Hematopoietic multipotent progenitor cell (in vitro differentiated cells): ENCODE data around the gene DLX1. TPM values are rescaled to one million over a fixed set of nuclear protein-coding genes. Genes with fewer than 3 reads are reported as not detected.
"Not testable (repeated sequence)": the region's sequence is repeated elsewhere in the genome, so short reads cannot be mapped to it uniquely, and the experiment has no call there.

Experiments
- DNase-seq, 3 donors: peaks; one replicate each; pipeline ENCODE4 v3.0.0-alpha.2; 2011 to 2015; ENCODE audit warnings: low read depth in 2 of 3, low spot score in 2 of 3
- total RNA-seq: library from RNA; depleted of rRNA; stranded (reverse); fragments of >200 nt; gene quantifications from one replicate; pipeline ENCODE4 v1.2.3, GENCODE V29; 2012

The DLX1 gene
- total RNA-seq, 1 donor, result not detected

DNA sequence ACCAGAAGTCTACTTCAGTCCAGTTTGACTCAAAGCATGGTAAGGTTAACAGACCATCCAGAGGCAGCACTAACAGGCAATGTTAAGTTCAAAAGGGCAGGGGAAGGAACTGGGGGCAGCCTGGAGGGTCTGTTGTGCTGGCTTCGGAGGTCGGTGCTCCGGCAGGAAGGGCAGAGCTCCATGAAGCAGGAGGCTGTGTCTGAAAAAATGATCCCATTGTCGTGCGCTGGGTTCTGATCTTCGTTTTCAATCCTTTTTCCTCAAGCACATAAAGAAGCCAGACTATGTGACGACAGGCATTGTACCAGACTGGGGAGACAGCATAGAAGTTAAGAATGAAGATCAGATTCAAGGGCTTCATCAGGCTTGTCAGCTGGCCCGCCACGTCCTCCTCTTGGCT is 21.9 kb upstream of the DLX1 start:
- no peak for DNase-seq

DNA sequence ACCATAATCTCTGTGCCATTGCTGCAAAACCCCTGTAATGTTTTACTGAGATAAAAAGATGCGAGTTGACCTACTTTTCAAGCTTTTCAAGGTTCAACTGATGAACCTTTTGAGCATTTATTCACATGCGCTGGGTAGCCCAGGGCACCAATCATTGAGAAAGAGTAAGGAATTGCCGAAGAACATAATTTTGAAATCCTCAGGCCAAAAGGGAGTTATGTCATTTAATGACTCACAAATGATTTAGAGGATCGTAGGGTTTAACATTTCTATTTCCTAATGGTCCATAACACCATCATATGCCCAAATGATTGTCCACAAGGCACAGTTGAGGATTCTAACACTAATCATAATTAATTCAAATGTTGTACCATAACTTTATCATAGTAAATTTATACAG is 20.2 kb upstream of the DLX1 start:
- DNase-seq, result no peak

DNA sequence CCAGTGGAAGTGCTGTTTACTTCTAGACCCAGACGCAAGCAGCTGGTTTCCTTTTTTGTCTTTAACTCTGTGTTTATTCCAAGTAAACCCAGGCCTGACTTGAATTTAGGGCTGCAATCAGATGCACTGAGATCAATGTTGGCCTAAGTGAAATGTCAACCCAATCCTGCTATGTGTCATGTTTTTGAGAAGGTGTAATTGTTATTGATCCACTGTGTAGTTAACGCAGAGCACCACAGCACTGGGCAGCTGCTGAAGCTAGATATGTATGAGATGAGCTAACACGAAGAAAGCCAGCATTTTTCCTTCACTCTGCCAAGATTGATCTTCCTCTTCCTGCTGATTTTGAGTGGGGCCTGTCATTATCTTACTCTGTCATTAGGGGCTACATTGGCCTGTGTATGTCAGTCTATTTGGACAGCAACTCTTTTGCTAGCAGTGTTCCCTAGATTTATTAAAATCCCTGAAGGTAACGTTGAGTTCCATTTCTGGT is 18.9 kb upstream of the DLX1 start:
- no peak for DNase-seq

DNA sequence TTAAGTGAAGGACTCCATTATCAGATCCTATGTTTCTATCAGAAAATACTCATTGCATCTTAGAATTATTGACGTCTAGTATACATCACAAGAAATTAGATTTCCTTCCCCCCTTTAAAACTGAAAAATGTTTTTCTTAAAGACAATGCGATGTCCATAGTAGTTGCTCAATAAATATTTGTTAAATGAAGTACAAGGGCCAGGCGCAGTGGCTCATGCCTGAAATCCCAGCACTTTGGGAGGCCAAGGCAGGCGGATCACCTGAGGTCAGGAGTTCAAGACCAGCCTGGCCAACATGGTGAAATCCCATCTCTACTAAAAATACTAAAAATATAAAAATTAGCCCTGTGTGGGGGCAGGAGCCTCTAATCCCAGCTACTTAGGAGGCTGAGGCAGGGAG is 17.4 kb upstream of the DLX1 start:
- DNase-seq, result not testable (repeated sequence)

DNA sequence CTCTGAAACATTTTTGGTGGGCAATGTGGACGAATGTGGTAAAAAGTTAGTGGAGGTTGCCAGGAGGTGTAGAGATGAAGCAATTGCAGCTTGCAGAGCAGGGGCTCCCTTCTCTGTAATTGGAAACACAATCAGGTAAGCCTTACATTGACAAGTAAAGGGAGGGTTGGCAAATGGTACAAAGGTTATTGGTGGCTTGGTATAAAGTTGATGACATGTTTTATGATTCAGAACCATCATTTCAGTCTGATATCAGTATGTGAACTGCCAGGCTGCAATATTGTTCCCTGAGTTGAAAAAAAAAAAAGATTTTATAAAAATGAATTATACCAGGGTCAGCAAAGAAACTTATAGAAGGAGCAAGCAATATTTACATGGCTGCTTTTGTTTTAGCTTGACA is 14.4 kb upstream of the DLX1 start:
- DNase-seq, result no peak

DNA sequence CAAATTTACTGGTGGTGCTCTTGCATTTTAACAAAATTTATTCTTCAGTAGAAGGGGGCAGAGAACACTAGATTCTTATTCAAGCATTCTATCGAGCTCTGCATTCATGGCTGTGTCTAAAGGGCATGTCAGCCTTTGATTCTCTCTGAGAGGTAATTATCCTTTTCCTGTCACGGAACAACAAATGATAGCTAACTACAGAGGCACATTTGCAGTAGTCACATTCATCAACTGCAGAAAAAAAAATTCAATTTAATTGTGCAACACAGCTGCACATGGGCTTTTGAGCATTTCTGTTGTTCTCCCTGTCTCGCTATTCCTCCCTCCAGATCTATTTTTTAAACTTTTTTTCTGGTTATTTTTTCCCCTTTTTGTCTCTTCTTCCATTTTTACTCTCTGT is 13.0 kb upstream of the DLX1 start:
- no peak for DNase-seq

DNA sequence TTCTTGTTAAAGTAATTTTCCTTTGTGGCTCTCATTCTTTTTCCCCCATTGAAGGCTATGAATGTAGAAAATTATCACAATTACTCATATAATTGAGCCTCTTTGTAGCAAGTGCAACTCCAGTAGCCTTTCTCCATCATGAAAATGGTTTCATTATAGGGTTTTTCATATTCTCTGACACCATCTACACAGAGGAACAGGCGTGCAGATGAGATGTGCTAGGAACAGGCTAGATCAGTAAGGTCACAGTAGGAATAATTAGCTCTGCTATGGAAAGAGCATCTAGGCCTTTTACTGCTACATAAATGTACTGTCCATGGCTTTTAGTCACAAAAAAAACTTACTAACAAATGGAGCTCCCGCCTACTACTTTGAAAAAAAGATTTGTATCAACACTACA is 12.6 kb upstream of the DLX1 start:
- no peak for DNase-seq

DNA sequence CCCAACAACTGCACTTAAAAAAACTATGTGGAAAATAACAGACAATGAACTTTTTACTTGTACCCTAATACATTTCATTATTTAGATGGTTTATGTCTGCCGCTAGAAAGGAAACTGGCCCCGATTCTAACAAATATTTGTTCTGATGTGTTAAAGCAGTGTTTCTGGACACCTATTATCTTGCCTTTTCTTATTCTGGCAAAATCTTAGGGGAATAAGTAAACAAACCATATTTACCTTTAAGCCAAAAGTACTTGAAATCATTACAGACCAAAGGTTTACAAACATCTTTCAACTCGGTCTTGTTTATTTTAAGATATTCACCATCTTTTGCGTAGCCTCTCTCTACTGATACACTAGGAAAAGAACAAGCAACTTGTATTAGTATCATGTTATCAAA is 11.8 kb upstream of the DLX1 start:
- DNase-seq, result no peak

DNA sequence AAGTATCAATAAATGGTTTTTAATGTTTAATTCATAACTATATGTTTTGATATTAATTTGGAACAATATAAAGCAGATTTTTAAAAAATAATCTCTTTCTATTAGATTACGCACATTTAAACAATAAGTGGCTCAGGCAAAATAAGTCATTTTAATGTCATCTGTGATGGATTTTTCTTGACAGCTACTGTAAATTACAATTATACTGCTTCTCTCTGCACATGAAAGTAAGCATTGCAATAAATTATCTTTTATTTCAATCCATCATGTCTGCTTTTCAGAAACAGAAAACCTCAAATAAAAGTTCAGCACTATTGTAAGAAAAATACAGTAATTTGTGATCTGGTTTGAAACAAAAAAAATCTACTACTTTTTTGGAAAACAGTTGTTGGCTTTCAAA is 11.1 kb upstream of the DLX1 start:
- DNase-seq, result no peak

DNA sequence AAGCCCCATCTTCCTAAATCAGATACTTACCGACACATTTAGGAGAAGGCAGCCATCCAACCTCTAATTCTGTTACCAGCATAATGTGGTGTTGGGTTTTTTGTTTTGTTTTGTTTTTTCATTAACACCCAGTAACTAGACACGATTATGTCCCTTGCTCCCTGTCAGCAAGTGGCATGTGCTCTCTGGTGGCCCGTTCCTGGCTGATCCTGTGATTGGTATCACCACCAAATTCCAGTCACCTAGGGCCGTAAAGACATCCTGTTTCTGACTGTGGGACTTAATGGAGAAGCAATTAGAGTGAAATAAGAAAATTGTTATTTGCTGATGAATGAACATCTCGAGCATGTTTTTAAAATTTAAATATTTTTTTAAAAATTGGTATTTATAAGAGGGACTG is 5.9 kb upstream of the DLX1 start:
- DNase-seq, result peak in 1 of 3 donors; percentile 5

DNA sequence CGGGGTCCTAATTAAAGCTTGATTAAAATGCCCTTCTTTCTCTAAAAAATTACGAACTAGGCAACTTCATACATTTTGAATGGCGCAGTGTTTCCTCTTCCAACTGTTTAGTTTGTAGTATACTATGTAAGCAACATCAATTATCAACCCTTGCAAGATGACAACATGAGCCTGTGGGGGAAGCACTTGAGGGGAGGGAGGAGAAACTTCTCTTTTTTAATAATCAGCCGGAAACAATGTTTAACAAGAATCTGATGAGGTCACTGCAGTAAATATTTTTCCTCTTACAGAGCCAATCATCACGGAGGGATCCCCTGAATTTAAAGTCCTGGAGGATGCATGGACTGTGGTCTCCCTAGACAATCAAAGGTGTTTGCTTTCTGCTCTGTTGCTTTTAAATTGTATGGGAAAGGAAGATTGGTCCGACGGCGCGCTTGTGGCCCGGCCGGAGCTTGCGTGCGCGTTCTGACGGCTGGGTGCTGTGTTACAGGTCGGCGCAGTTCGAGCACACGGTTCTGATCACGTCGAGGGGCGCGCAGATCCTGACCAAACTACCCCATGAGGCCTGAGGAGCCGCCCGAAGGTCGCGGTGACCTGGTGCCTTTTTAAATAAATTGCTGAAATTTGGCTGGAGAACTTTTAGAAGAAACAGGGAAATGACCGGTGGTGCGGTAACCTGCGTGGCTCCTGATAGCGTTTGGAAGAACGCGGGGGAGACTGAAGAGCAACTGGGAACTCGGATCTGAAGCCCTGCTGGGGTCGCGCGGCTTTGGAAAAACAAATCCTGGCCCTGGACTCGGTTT is 5.3 kb upstream of the DLX1 start:
- DNase-seq, result peak in 2 of 3 donors; percentile 85 to 94

- peak in 2 of 3 donors; percentile 8 to 12 for DNase-seq
These were observed 4.6 kb upstream of the DLX1 start for GRCh38 chr2:172080641-172081220.

- DNase-seq, result peak in 2 of 3 donors; percentile 24
These were observed 3.9 kb upstream of the DLX1 start for GRCh38 chr2:172081221-172082022.

DNA sequence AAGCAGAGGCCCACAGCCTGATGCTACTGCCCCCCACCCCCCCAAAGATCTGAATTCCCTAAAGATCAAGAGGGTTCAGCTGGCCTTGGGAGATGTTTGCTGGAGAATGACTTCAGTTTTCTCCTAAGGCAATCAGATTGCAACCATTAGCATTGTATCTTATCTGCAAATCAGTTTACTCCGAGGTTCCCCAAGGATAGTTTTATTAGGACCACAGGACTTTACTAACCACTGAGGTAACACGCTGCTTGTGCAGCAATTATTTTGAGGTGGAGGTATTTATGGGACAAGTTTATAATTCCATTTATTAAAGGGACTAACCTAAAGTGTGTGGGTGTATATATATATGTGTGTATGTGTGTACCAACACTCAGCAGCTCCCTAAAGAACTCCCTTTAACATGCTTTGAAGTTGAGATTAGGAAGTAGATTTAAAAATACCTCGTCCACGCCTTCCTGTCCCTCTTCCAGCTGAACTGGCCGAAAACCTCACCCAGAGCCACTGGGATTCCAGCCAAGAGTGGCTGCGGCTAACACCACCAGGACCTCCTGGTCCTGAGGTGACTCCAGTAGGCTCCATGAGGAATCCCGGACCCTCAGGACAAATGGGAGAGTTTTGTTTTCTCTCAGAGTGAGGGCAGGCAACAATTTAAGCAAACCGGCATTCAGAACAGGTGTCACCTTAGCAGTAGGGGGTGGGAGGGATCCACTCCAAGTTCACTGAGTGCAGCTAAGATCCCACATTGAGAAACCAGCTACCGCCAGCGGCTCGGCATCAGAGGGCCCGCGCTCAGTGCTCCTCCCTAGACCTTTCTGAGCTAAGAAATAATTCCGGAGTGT is 3.0 kb upstream of the DLX1 start:
- DNase-seq, result peak in 2 of 3 donors; percentile 21 to 30

DNA sequence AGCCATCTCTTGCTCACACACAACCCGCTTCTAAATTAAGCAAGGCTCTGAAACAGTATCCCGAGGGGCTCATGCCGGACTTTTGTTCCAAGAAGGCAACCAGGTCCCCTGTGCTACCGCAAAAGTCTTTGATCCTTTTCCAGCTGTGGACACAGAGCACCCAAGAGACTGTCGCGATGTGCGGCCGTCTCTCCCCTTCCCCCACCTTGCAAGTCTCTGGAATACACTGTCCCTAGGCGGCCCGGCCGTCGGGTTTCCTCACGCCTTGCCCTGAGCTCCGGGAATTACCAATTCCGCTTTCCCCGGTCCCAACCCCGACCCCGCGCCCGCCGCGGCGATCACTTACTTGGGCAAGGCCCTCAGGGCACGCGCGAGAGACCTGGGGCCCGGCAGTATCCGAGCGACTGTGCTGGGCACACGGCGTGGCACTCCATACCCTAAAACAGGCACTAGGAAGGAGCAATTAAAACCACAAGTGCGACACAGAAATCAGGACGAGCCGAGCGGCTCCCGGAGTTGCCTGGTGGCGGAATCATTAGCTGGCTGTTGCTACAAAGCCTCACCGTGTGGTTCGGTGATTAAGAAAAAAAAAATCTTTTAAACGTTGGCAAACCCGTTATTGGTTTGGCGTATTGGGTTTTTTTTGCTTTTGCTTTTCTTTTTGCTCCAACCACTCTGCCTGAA is 2.2 kb upstream of the DLX1 start:
- DNase-seq, result peak in 2 of 3 donors; percentile 22 to 28

- DNase-seq, result peak in 2 of 3 donors; percentile 24 to 38
These were observed 1.5 kb upstream of the DLX1 start for GRCh38 chr2:172083628-172084394.

GRCh38 chr2:172084395-172084644 is 987 bp upstream of the DLX1 start:
- DNase-seq, result peak in 2 of 3 donors; percentile 23 to 30

- DNase-seq, result peak in 1 of 3 donors; percentile 84
These were observed 455 bp upstream of the DLX1 start for GRCh38 chr2:172084645-172085459.
